KBM-7 (cell line): Measurements from ENCODE around the gene NEUROD4.
A peak's percentile ranks its signal among the peaks of the same experiment; 100 is the strongest.

Experiments used
- DNase-seq: peaks from one replicate; pipeline ENCODE4 v3.0.0-alpha.2; 2015
- in situ Hi-C: fragments of 300-500 bp; cut with MboI; formaldehyde crosslinking; loops from 2 replicates; pipeline ENCODE4 v1.14.3; 2020; ENCODE audit warnings: low sequenced_read_pairs, low pct_unique_long_range_greater_than_20kb, mixed read lengths

The NEUROD4 gene

DNA sequence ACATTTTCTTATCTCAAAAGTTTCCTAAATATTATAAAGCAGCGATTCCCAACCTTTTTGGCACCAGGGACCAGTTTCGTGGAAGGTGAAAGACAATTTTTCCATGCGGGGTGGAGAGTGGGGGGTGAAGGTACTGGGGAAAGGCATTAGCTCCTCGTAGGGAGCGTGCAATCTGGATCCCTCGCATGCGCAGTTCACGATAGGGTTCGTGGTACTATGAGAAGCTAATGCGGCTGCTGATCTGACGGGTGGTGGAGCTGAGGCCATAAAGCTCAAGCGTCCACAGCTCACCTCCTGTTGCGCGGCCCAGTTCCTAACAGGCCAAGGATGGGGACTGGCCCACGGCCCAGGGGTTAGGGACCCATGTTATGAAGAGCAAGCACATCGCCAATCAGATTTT, 29.9 kb downstream of the NEUROD4 start:
- no peak for DNase-seq
- in situ Hi-C loops, result no loop called here

GRCh38 chr12:55051197-55051947, 31.6 kb downstream of the NEUROD4 start:
- in situ Hi-C loops, result no loop called here

GRCh38 chr12:55057481-55057880, 37.7 kb downstream of the NEUROD4 start:
- in situ Hi-C loops, result no loop called here
- no peak for DNase-seq

More at GRCh38 chr12:55051197-55051947, 31.6 kb downstream of the NEUROD4 start:
- no peak for DNase-seq

DNA sequence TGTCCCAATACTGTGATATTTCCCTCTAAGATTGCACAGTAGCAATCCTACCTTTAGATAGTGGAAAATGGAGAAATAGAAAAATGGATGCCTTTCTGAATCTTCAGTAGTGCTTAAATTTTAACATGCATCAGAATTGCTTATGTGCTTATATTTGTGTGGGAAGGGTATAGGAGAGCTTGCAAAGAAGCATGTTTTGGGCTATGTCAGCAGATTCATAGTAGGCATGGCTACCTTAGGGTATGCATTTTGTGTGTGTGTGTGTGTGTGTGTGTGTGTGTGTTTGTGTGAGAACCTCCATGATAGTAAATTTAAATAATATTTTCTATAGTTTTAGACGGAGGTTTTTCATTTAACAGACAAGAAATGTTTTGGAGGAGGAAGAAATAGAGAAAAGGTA, 38.3 kb downstream of the NEUROD4 start:
- in situ Hi-C loops, result no loop called here
- no peak for DNase-seq

- in situ Hi-C loops, result no loop called here
- DNase-seq, result no peak
Observed at GRCh38 chr12:55058776-55059175, 39.0 kb downstream of the NEUROD4 start.

DNA sequence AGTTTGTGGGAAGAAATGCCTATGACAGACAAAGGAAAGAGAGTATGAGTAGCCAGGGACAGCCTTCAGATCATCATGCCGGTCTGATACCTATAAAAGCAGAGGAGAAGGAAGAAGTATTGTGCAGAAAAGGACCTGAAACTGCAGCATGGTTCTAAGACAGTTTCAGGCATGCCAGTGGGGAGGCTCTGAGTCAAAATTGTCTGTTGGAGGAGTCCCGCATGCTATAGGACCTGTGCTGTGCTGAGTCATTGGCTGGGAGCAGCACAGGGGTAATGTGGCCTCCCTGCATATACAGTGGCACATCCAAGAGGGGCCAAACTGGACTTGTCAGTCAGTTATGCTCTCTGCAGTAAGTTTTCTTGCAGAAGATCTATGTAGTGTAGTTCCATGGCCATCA, 40.7 kb downstream of the NEUROD4 start:
- in situ Hi-C loops, result no loop called here

DNA sequence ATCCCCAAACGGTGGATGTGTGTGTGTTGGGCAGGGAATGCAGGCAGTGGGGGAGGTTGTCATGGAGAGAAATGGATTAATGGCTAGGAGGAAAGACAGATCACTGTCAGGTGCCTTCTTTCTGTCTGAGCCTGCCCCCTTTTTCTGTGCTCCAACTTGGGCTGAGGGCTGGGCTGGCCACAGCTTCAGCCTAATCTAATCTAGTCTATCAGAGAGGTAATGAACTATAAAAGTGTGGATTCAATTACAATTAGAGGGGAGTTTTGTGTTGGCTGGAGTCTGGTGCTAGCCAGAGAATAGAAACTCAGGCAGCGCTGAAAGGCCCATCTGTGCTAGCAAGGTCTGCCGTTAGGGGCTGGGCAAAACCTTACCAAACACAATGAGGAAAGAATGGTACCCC, 41.2 kb downstream of the NEUROD4 start:
- DNase-seq, result no peak
- in situ Hi-C loops, result no loop called here

More for the DNA sequence above, 40.7 kb downstream of the NEUROD4 start:
- peak; percentile 3 for DNase-seq

- in situ Hi-C loops, result no loop called here
- DNase-seq, result no peak
Observed at GRCh38 chr12:55063291-55063690, 43.5 kb downstream of the NEUROD4 start.

DNA sequence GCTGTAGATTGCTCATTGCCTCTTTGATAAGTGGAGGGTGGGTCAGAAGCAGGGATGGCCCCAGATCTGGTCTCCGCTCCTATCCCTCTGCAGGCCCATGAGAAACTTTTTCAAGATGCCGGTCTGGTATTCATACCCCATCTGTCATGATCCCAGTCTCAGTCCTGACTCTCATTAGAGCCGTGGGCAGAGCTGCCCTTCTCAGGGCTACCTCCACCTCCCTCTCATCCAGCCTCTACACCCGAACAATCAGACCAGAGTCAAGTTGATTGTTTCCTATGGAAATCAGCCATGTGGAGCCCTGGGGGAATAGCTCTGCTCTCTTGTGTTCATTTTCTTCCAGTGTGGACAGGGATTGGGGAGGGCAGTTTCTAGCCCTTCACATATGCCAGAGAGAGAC, 45.8 kb downstream of the NEUROD4 start:
- in situ Hi-C loops, result no loop called here
- DNase-seq, result no peak

GRCh38 chr12:55067701-55068100, 47.9 kb downstream of the NEUROD4 start:
- DNase-seq, result no peak
- in situ Hi-C loops, result no loop called here

DNA sequence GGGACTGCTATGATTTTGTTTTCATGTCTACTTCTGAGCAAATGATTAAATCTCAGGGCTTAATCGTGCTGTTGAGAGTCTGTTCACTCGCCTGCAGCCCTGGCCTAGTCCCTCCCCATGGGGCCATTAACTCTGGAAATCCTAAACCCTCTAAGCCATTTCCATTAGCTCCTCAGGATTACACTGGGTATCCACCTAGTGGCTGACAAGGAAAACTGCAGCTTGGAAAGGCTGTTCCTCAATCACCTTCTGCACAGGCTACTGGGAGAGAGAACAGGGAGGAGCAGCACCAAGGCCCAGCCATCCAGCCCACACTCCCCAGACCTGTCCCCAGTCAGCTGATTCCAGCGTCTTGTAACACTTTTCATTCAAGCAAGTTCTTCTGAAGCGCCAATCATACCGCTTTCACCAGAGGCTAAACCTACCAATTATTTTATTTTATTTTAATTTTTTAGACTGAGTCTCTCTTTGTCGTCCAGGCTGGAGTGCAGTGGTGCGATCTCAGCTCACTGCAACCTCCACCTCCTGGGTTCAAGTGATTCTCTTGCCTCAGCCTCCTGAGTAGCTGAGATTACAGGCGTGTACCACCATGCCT, 48.7 kb downstream of the NEUROD4 start:
- in situ Hi-C loops, result no loop called here
- peak; percentile 75 for DNase-seq

DNA sequence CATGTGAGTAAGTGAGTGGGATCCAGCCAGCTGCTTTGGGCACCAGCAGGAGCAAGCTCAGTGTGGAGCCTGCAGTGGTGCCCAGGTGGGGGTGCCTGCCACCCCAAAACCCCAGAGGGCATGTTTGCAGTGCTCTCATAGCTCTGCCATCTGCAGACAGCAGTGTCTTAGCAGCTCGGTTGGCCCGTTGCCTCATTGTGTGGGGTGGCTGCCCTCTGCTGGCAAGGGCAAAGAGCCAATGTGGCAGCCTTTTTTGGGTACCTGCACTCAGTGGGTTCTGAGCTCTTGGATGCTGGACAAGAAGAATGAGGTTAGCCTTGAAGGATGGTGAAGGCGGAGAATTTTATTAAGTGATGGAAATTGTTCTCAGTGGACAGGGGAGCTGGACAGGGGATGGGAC, 52.3 kb downstream of the NEUROD4 start:
- peak; percentile 70 for DNase-seq
- in situ Hi-C loops, result loop anchor here (10.0 kb wide), 1 partner anchor 77 kb away; no protein-coding TSS in a partner anchor

DNA sequence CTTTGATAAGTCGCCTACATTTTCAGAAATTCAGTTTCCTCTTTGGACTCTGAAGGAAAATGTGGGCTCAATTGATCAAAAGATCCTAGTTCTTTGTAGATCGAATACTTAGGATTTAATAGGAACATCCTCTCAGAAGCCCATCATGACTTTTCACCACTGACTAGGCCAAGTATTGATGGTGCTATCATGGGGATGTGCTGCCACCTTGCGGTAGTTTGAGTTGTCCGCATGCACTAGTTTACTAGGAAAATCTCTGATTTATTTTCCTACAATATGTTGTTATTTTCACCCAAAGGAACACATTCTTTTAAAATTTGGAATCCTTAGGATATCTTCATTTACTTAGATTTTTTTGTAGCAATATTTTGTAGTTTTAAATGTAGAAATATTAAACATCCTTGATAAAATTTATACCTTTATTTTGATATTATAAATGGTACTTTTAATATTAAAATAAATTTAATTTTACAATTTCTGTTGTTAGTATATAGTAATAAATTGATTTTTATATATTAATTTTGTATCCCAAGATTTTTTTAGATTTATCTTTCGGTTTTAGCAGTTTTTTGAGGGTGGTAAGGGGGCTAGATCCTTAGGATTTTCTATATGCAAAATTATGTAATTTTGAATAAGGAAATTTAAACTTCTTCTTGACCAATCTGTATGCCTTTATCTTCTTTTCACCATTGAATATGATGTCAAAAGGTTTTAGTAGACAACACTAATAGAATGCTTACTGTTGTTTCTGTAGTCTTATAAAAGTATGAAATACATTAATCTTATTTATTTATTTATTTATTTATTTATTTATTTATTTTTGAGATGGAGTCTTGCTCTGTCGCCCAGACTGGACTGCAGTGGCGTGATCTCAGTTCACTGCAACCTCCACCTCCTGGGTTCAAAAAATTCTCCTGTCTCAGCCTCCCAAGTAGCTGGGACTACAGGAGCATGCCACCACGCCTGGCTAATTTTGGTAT, 53.6 kb downstream of the NEUROD4 start:
- in situ Hi-C loops, result loop anchor here (10.0 kb wide), 1 partner anchor 79 kb away; no protein-coding TSS in a partner anchor
- peak; percentile 61 for DNase-seq

DNA sequence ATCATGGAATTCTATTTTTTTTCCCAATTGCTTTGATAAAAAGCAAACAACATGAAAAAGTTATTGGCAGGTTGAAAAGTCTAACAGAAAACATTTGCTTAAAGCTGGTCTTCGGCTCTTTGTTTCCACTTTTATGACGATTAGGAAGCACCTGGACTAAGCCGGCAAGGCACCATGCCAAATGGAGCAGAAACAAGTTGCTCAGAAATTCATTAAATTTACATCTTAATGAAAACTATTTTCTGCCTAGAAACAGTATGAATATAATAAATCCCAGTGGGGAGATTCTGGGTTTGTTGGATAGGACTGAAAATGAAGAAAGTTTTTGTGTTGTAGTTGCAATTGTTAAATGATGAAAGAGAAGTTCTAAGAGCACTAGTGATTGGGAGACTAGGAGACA, 55.0 kb downstream of the NEUROD4 start:
- in situ Hi-C loops, result loop anchor here (10.0 kb wide), 1 partner anchor 80 kb away; no protein-coding TSS in a partner anchor
- DNase-seq, result no peak
